ENCODE data around the gene AKT2. TPM values are rescaled to one million over a fixed set of nuclear protein-coding genes. Genes with fewer than 3 reads are reported as not detected.

The AKT2 gene
- polyA plus RNA-seq, 1 donor, result 101 TPM

DNA sequence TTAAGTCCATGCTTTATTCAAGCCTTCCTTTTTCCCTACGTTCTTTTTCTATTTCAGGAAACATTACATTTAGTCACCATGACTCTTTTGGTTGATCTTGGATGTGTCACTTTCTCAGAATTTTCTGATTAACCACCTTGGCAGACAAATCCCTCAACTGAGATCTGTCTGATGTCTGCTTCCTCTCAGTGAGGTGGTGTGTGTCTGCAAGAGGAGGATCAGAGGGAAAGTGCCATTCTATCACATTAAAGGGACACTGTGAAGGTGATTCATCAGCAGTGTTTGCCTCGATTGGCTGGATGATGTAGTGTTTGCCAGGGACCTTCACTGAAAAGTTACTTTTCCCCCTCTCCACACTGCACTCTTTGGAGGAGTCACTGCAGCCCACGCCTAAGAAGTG, 55.7 kb downstream of the AKT2 start:
- WGBS (ENCODE audit: insufficient coverage, low lambda C conversion rate), result 86% methylated on average over 1 of the region's 3 CpGs

GRCh38 chr19:40228863-40229262, 56.3 kb downstream of the AKT2 start:
- no peak for DNase-seq
- H3K4me1 ChIP-seq (ENCODE audit: control insufficient read depth, insufficient read depth, low read length), result peaks cover 23% of the 10 kb centered on the region
- no peak overlapping the region for H3K4me3 ChIP-seq (ENCODE audit: low read length)
- no CpG with 5 or more reads among the region's 5 CpGs for WGBS (ENCODE audit: insufficient coverage, low lambda C conversion rate)
- no peak overlapping the region for H3K27ac ChIP-seq (ENCODE audit: low read length)
- H3K27me3 ChIP-seq (ENCODE audit: control insufficient read depth, insufficient read depth, low read length), result peaks cover 25% of the 10 kb centered on the region
- H3K9me3 ChIP-seq (ENCODE audit: control insufficient read depth, low read depth, low read length), result peaks cover 9% of the 10 kb centered on the region
- H3K36me3 ChIP-seq (ENCODE audit: control insufficient read depth, insufficient read depth, low read length), result peaks cover 7% of the 10 kb centered on the region

More for the DNA sequence above, 55.7 kb downstream of the AKT2 start:
- peaks cover 9% of the 10 kb centered on the region for H3K36me3 ChIP-seq (ENCODE audit: control insufficient read depth, insufficient read depth, low read length)
- DNase-seq, result no peak
- peaks cover 23% of the 10 kb centered on the region for H3K4me1 ChIP-seq (ENCODE audit: control insufficient read depth, insufficient read depth, low read length)
- no peak overlapping the region for H3K27ac ChIP-seq (ENCODE audit: low read length)
- peaks cover 7% of the 10 kb centered on the region for H3K9me3 ChIP-seq (ENCODE audit: control insufficient read depth, low read depth, low read length)
- H3K27me3 ChIP-seq (ENCODE audit: control insufficient read depth, insufficient read depth, low read length), result peaks cover 20% of the 10 kb centered on the region
- no peak overlapping the region for H3K4me3 ChIP-seq (ENCODE audit: low read length)

- no CpG with 5 or more reads among the region's 10 CpGs for WGBS (ENCODE audit: insufficient coverage, low lambda C conversion rate)
These were observed 56.8 kb downstream of the AKT2 start for GRCh38 chr19:40228346-40228745.

GRCh38 chr19:40225440-40226305, 59.5 kb downstream of the AKT2 start:
- H3K4me1 ChIP-seq (ENCODE audit: control insufficient read depth, insufficient read depth, low read length), result peaks cover 7% of the 10 kb centered on the region
- H3K4me3 ChIP-seq (ENCODE audit: low read length), result peak overlapping the region; percentile 21
- DNase-seq, result no peak
- no peaks in the 10 kb centered on the region for H3K36me3 ChIP-seq (ENCODE audit: control insufficient read depth, insufficient read depth, low read length)
- peaks cover 18% of the 10 kb centered on the region for H3K9me3 ChIP-seq (ENCODE audit: control insufficient read depth, low read depth, low read length)
- H3K27me3 ChIP-seq (ENCODE audit: control insufficient read depth, insufficient read depth, low read length), result peaks cover 43% of the 10 kb centered on the region
- whole genome bisulfite sequencing (ENCODE audit: insufficient coverage, low lambda C conversion rate), result 36% methylated on average over 5 of the region's 21 CpGs
- no peak overlapping the region for H3K27ac ChIP-seq (ENCODE audit: low read length)

More at GRCh38 chr19:40228346-40228745, 56.8 kb downstream of the AKT2 start:
- Histone ChIP-seq H3K27ac (ENCODE audit: low read length) (no peak overlapping the region), H3K27me3 (ENCODE audit: control insufficient read depth, insufficient read depth, low read length) (peaks cover 29% of the 10 kb centered on the region), H3K36me3 (ENCODE audit: control insufficient read depth, insufficient read depth, low read length) (peaks cover 5% of the 10 kb centered on the region), H3K4me3 (ENCODE audit: low read length) (no peak overlapping the region), H3K4me1 (ENCODE audit: control insufficient read depth, insufficient read depth, low read length) (peaks cover 23% of the 10 kb centered on the region), H3K9me3 (ENCODE audit: control insufficient read depth, low read depth, low read length) (peaks cover 9% of the 10 kb centered on the region)
- DNase-seq, result peak in 1 of 2 donors; percentile 46

- Histone ChIP-seq H3K27me3 (ENCODE audit: control insufficient read depth, insufficient read depth, low read length) (peaks cover 50% of the 10 kb centered on the region), H3K27ac (ENCODE audit: low read length) (no peak overlapping the region), H3K36me3 (ENCODE audit: control insufficient read depth, insufficient read depth, low read length) (no peaks in the 10 kb centered on the region), H3K9me3 (ENCODE audit: control insufficient read depth, low read depth, low read length) (peaks cover 18% of the 10 kb centered on the region), H3K4me3 (ENCODE audit: low read length) (no peak overlapping the region), H3K4me1 (ENCODE audit: control insufficient read depth, insufficient read depth, low read length) (peaks cover 9% of the 10 kb centered on the region)
- no CpG with 5 or more reads among the region's 32 CpGs for WGBS (ENCODE audit: insufficient coverage, low lambda C conversion rate)
- no peak for DNase-seq
These were observed 60.6 kb downstream of the AKT2 start for GRCh38 chr19:40224342-40225150.

DNA sequence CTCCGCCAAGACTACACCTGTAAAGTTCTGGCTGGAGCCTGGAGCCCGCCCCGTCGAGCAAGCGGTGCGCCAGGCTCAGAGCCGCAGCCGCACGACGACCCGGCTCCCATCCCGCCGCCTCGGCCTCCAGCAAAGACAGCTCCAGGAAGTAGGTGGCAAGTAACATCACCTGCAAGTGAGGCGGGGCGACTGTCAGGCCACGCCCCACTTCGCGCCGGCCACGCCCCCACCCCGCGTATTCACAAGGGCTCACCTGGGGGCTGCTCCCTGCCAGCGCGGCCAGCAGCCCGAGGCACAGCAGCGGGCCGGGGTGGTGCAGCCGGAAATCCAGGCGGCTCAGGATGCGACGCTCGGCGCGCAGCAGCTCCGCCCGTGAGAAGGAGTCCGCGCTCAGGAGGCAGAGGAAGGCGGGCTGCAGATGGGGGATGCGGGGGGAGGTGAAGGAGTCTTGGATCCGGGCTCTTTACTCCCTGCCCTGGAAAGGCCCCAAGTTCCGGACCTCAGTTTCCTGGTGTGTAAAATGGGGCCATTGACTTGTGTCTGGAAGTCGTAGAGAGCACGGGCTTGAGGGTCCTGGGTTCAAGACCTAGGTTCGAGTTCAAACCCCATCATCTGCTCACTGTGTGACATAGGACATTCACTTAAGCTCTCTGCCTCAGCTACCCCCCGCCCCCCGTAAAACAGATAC, 61.9 kb downstream of the AKT2 start:
- Histone ChIP-seq H3K27me3 (ENCODE audit: control insufficient read depth, insufficient read depth, low read length) (peaks cover 61% of the 10 kb centered on the region), H3K36me3 (ENCODE audit: control insufficient read depth, insufficient read depth, low read length) (no peaks in the 10 kb centered on the region), H3K9me3 (ENCODE audit: control insufficient read depth, low read depth, low read length) (peaks cover 18% of the 10 kb centered on the region), H3K27ac (ENCODE audit: low read length) (no peak overlapping the region), H3K4me3 (ENCODE audit: low read length) (peak overlapping the region; percentile 4), H3K4me1 (ENCODE audit: control insufficient read depth, insufficient read depth, low read length) (peaks cover 13% of the 10 kb centered on the region)
- no CpG with 5 or more reads among the region's 48 CpGs for WGBS (ENCODE audit: insufficient coverage, low lambda C conversion rate)
- peak; percentile 45 to 73 for DNase-seq

GRCh38 chr19:40221858-40222619, 63.1 kb downstream of the AKT2 start:
- H3K4me1 ChIP-seq (ENCODE audit: control insufficient read depth, insufficient read depth, low read length), result peaks cover 20% of the 10 kb centered on the region
- H3K9me3 ChIP-seq (ENCODE audit: control insufficient read depth, low read depth, low read length), result peaks cover 23% of the 10 kb centered on the region
- DNase-seq, result peak; percentile 79 to 82
- no peak overlapping the region for H3K4me3 ChIP-seq (ENCODE audit: low read length)
- no CpG with 5 or more reads among the region's 41 CpGs for WGBS (ENCODE audit: insufficient coverage, low lambda C conversion rate)
- no peak overlapping the region for H3K27ac ChIP-seq (ENCODE audit: low read length)
- no peaks in the 10 kb centered on the region for H3K36me3 ChIP-seq (ENCODE audit: control insufficient read depth, insufficient read depth, low read length)
- peaks cover 68% of the 10 kb centered on the region for H3K27me3 ChIP-seq (ENCODE audit: control insufficient read depth, insufficient read depth, low read length)

DNA sequence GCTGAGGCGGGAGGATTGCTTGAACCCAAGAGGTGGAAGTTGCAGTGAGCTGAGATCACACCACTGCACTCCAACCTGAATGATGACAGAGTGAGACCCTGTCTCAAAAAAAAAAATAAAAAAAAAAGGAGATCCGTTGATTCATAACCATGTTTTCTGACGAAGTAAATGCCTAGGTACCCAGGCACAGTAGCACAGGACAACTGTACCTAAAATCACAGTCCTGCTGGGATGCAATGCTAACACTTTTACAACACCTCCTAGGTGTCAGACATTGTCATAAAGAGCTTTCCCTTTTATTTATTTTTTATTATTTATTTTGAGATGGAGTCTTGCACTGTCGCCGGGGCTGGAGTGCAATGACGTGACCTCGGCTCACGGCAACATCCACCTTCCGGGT, 64.5 kb downstream of the AKT2 start:
- WGBS (ENCODE audit: insufficient coverage, low lambda C conversion rate), result 80% methylated on average over 3 of the region's 9 CpGs

GRCh38 chr19:40219721-40220276, 65.3 kb downstream of the AKT2 start:
- no CpG with 5 or more reads among the region's 8 CpGs for WGBS (ENCODE audit: insufficient coverage, low lambda C conversion rate)
- Histone ChIP-seq H3K4me1 (ENCODE audit: control insufficient read depth, insufficient read depth, low read length) (peaks cover 18% of the 10 kb centered on the region), H3K27ac (ENCODE audit: low read length) (no peak overlapping the region), H3K27me3 (ENCODE audit: control insufficient read depth, insufficient read depth, low read length) (peaks cover 64% of the 10 kb centered on the region), H3K4me3 (ENCODE audit: low read length) (no peak overlapping the region), H3K36me3 (ENCODE audit: control insufficient read depth, insufficient read depth, low read length) (no peaks in the 10 kb centered on the region), H3K9me3 (ENCODE audit: control insufficient read depth, low read depth, low read length) (peaks cover 18% of the 10 kb centered on the region)
- DNase-seq, result peak; percentile 55 to 80

More for the DNA sequence above, 64.5 kb downstream of the AKT2 start:
- peaks cover 69% of the 10 kb centered on the region for H3K27me3 ChIP-seq (ENCODE audit: control insufficient read depth, insufficient read depth, low read length)
- H3K4me3 ChIP-seq (ENCODE audit: low read length), result no peak overlapping the region
- H3K4me1 ChIP-seq (ENCODE audit: control insufficient read depth, insufficient read depth, low read length), result peaks cover 18% of the 10 kb centered on the region
- no peak for DNase-seq
- H3K27ac ChIP-seq (ENCODE audit: low read length), result no peak overlapping the region
- no peaks in the 10 kb centered on the region for H3K36me3 ChIP-seq (ENCODE audit: control insufficient read depth, insufficient read depth, low read length)
- H3K9me3 ChIP-seq (ENCODE audit: control insufficient read depth, low read depth, low read length), result peaks cover 18% of the 10 kb centered on the region
